IMR-90 (cell line): ENCODE measurements around the gene MOAP1. TPM values are rescaled to one million over a fixed set of nuclear protein-coding genes. Genes with fewer than 3 reads are reported as not detected.

Experiments
- ATAC-seq: fragments of 200-7000 bp; cut with Tn5 transposase; 2 replicates; pipeline ENCODE4 v1.9.1; 2020; ENCODE audit warnings: low read depth, mild to moderate bottlenecking, moderate library complexity
- BruUV-seq: library from RNA; stranded (reverse); fragments of 400-500 nt; replicated peaks from 2 replicates; lab custom pipeline; 2021; lab: Mats Ljungman, UMichigan
- CTCF ChIA-PET: fragments of 300-600 bp; formaldehyde crosslinking; extraction: SDS; loops from one replicate; lab custom pipeline; 2021; ENCODE audit warnings: antibody characterized with exemption; lab: Yijun Ruan, JAX
- POLR2A ChIA-PET: fragments of 300-600 bp; sonication (Branson Sonifier 250); formaldehyde crosslinking; loops from one replicate; lab custom pipeline; 2022; ENCODE audit warnings: antibody characterized with exemption; ENCODE audit not compliant: unreplicated experiment; lab: Charles Lee
- DNase-seq: peaks from one replicate; pipeline ENCODE4 v3.0.0; 2013
- H2AFZ ChIP-seq: replicated peaks from 2 replicates; pipeline ENCODE3; 2013; ENCODE audit warnings: low read length, mild to moderate bottlenecking; ENCODE audit not compliant: poor library complexity
- H2AK5ac ChIP-seq: 2 replicates; pipeline ENCODE4 v1.6.1; 2013; ENCODE audit warnings: low read depth, low read length, inconsistent platforms
- H2AK9ac ChIP-seq: replicated peaks from 2 replicates; pipeline ENCODE3; 2013; ENCODE audit warnings: mild to moderate bottlenecking, low read depth, low read length, moderate library complexity; ENCODE audit not compliant: poor library complexity
- H2BK120ac ChIP-seq: 2 replicates; pipeline ENCODE4 v1.6.1; 2013; ENCODE audit warnings: low read depth, low read length, inconsistent platforms
- H2BK15ac ChIP-seq: 3 replicates; pipeline ENCODE4 v1.6.1; 2013; ENCODE audit warnings: low read depth, low read length, inconsistent platforms
- H2BK20ac ChIP-seq: 2 replicates; pipeline ENCODE4 v1.6.1; 2013; ENCODE audit warnings: low read depth, mild to moderate bottlenecking, inconsistent platforms, low read length, moderate library complexity
- H2BK5ac ChIP-seq: 2 replicates; pipeline ENCODE4 v1.6.1; 2013; ENCODE audit warnings: mild to moderate bottlenecking, low read depth, low read length, inconsistent platforms; ENCODE audit not compliant: poor library complexity, severe bottlenecking
- H3K14ac ChIP-seq: replicated peaks from 2 replicates; pipeline ENCODE4 v1.6.1; 2013; ENCODE audit warnings: low read depth, low read length, inconsistent platforms
- H3K18ac ChIP-seq: 2 replicates; pipeline ENCODE4 v1.6.1; 2013; ENCODE audit warnings: low read depth, low read length, control low read depth
- H3K23ac ChIP-seq: 2 replicates; pipeline ENCODE4 v1.6.1; 2013; ENCODE audit warnings: low read depth, low read length, inconsistent platforms
- H3K27ac ChIP-seq: 2 replicates; pipeline ENCODE4 v1.5.1; 2013; ENCODE audit warnings: mild to moderate bottlenecking, control low read depth, low read length; ENCODE audit not compliant: insufficient read depth
- H3K27me3 ChIP-seq: 2 replicates; pipeline ENCODE4 v1.6.1; 2013; ENCODE audit warnings: low read length; ENCODE audit not compliant: control insufficient read depth, insufficient read depth
- H3K36me3 ChIP-seq: 2 replicates; pipeline ENCODE4 v1.6.1; 2013; ENCODE audit warnings: low read length, mixed read lengths; ENCODE audit not compliant: control insufficient read depth, insufficient read depth
- H3K4ac ChIP-seq: 2 replicates; pipeline ENCODE4 v1.6.1; 2013; ENCODE audit warnings: low read depth, low read length, inconsistent platforms
- H3K4me1 ChIP-seq: 2 replicates; pipeline ENCODE4 v1.6.1; 2013; ENCODE audit warnings: low read length, mixed read lengths; ENCODE audit not compliant: control insufficient read depth, insufficient read depth
- H3K4me2 ChIP-seq: 2 replicates; pipeline ENCODE4 v1.6.1; 2013; ENCODE audit warnings: low read depth, mild to moderate bottlenecking, control low read depth, low read length, moderate library complexity
- H3K4me3 ChIP-seq: 2 replicates; pipeline ENCODE4 v1.5.1; 2013; ENCODE audit warnings: low read depth, mild to moderate bottlenecking, control low read depth, low read length, moderate library complexity; ENCODE audit not compliant: insufficient read depth
- H3K56ac ChIP-seq: 2 replicates; pipeline ENCODE4 v1.6.1; 2013; ENCODE audit warnings: low read length, inconsistent platforms; ENCODE audit not compliant: insufficient read depth; ENCODE audit errors: extremely low read depth
- H3K79me1 ChIP-seq, 2 experiments: 2 replicates each; pipeline ENCODE4 v1.6.1; 2013; ENCODE audit warnings: low read length in 2 of 2, inconsistent platforms in 1 of 2, low read depth in 1 of 2
- H3K9ac ChIP-seq: 2 replicates; pipeline ENCODE4 v1.6.1; 2013; ENCODE audit warnings: low read depth, low read length, control low read depth
- H3K9me1 ChIP-seq: 2 replicates; pipeline ENCODE4 v1.6.1; 2013; ENCODE audit warnings: low read length, inconsistent platforms; ENCODE audit not compliant: insufficient read depth
- H3K9me3 ChIP-seq: 2 replicates; pipeline ENCODE4 v1.6.1; 2013; ENCODE audit warnings: low read length; ENCODE audit not compliant: control insufficient read depth, insufficient read depth
- H4K20me1 ChIP-seq: 2 replicates; pipeline ENCODE4 v1.6.1; 2013; ENCODE audit warnings: low read length, inconsistent platforms; ENCODE audit not compliant: insufficient read depth
- H4K5ac ChIP-seq: 2 replicates; pipeline ENCODE4 v1.6.1; 2013; ENCODE audit warnings: mild to moderate bottlenecking, low read depth, low read length, control low read depth
- H4K8ac ChIP-seq, 2 experiments: 2 replicates each; pipeline ENCODE4 v1.6.1; 2013; ENCODE audit warnings: low read depth in 2 of 2, low read length in 2 of 2, control low read depth in 1 of 2, inconsistent platforms in 1 of 2
- H4K91ac ChIP-seq: 2 replicates; pipeline ENCODE4 v1.6.1; 2013; ENCODE audit warnings: low read depth, low read length, inconsistent platforms; ENCODE audit not compliant: insufficient read depth
- RAD21 ChIP-seq: IDR thresholded peaks from 2 replicates; pipeline ENCODE4 v1.6.1; 2012; ENCODE audit warnings: low read length, improper control_type of control experiment
- RCOR1 ChIP-seq: IDR thresholded peaks from 2 replicates; pipeline ENCODE4 v1.6.1; 2012; ENCODE audit warnings: mild to moderate bottlenecking, low read length, improper control_type of control experiment; ENCODE audit not compliant: insufficient replicate concordance
- SMC3 ChIP-seq: fragments of 150-350 bp; IDR thresholded peaks from 2 replicates; pipeline ENCODE4 v1.6.1; 2016; ENCODE audit warnings: low read depth, mild to moderate bottlenecking, antibody characterized with exemption, low read length, moderate library complexity
- WGBS, 2 experiments: methylation state at CpG; one replicate each; pipeline versions ENCODE4 v1.1.5 to v1.1.7; 2013; ENCODE audit warnings: missing lambda C conversion rate in 2 of 2; ENCODE audit not compliant: insufficient read length in 1 of 2; ENCODE audit errors: extremely low coverage in 2 of 2; 5-methylcytosine and 5-hydroxymethylcytosine counted together
- dilution Hi-C: fragments of 300-500 bp; cut with HindIII; formaldehyde crosslinking; loops from one replicate; pipeline ENCODE4 v1.14.3; 2018; ENCODE audit warnings: low sequenced_read_pairs; ENCODE audit not compliant: unreplicated experiment
- in situ Hi-C: fragments of 300-500 bp; cut with MboI; formaldehyde crosslinking; loops from 3 replicates; pipeline ENCODE4 v1.14.3; 2019; ENCODE audit warnings: low sequenced_read_pairs, inconsistent platforms, mixed read lengths
- intact Hi-C: fragments of 100-400 bp; cut with micrococcal nuclease; formaldehyde crosslinking; loops from 2 replicates; pipeline ENCODE4 v1.10.0; 2022
- polyA plus RNA-seq, 3 experiments: library from polyadenylated mRNA; depleted of rRNA; stranded (reverse); fragments of >200 nt; gene quantifications; 2 replicates each; pipeline ENCODE4 v1.2.3, GENCODE V29; 2012; ENCODE audit warnings: low replicate concordance in 1 of 3
- total RNA-seq: library from RNA; depleted of rRNA; stranded (reverse); fragments of >200 nt; gene quantifications from 2 replicates; pipeline ENCODE4 v1.2.3, GENCODE V29; 2012; rRNA removed
- TF ChIP-seq, protein P1 (sequence below): conservative IDR thresholded peaks from 2 replicates; pipeline ENCODE4 v1.5.1; 2012; ENCODE audit warnings: mild to moderate bottlenecking, low read depth, low read length, improper control_type of control experiment

The MOAP1 gene
- total and polyA plus RNA-seq, 2 of the 4 experiments (the other 2 are of a cell fraction): 9.9 to 13.2 TPM

DNA sequence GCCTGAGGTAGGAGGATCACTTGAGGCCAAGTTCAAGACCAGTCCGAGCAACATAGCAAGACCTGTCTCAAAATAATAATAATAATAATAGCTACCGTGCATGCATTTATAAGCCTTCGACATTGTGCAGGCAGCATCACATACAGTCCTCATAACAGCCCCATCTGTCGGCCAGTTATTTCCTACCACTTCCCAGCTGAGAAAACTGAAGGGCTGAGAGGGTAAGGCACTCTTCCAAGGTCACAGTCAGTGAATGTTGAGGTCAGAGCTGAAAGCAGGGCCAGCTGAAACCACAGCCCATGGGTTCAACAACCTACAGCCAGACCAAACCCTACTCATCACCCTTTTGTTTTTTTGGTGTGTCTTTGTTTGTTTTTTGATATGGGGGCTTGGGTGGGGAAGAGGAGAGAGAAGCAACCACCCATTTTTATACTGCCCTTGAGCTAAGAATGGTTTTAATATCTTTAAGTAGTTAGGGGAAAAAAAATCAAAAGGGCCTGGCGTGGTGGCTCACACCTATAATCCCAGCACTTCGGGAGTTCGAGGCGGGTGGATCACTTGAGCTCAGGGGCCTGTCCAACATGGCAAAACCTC, 52.1 kb downstream of the MOAP1 start:
- no peak overlapping the region for H2BK20ac ChIP-seq
- no peak overlapping the region for H3K4me3 ChIP-seq
- H4K20me1 ChIP-seq: no peaks in the 10 kb centered on the region
- H3K9me3 ChIP-seq: no peaks in the 10 kb centered on the region
- ChIA-PET POLR2A (no interaction called here), CTCF (interaction anchor here (1.0 to 2.2 kb wide), 3 partner anchors 19 to 185 kb away, joined by 3 to 20 read pairs (median 9); no protein-coding TSS in a partner anchor)
- H2BK15ac ChIP-seq: no peak overlapping the region
- no peak overlapping the region for H3K18ac ChIP-seq
- peak; percentile 22 for DNase-seq
- H3K4ac ChIP-seq: no peak overlapping the region
- H3K27ac ChIP-seq: no peak overlapping the region
- no peaks in the 10 kb centered on the region for H3K79me1 ChIP-seq
- TF ChIP-seq RAD21 (peak; percentile 36; the same call in 1 of the 2 replicates), RCOR1 (no peak), SMC3 (peak; percentile 38; the same call in 1 of the 2 replicates)
- TF ChIP-seq, protein P1, sequence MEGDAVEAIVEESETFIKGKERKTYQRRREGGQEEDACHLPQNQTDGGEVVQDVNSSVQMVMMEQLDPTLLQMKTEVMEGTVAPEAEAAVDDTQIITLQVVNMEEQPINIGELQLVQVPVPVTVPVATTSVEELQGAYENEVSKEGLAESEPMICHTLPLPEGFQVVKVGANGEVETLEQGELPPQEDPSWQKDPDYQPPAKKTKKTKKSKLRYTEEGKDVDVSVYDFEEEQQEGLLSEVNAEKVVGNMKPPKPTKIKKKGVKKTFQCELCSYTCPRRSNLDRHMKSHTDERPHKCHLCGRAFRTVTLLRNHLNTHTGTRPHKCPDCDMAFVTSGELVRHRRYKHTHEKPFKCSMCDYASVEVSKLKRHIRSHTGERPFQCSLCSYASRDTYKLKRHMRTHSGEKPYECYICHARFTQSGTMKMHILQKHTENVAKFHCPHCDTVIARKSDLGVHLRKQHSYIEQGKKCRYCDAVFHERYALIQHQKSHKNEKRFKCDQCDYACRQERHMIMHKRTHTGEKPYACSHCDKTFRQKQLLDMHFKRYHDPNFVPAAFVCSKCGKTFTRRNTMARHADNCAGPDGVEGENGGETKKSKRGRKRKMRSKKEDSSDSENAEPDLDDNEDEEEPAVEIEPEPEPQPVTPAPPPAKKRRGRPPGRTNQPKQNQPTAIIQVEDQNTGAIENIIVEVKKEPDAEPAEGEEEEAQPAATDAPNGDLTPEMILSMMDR: peak; percentile 38
- no peak overlapping the region for H2AK5ac ChIP-seq
- H4K91ac ChIP-seq: no peak overlapping the region
- WGBS, 2 experiments: no CpG with 5 or more reads among the region's 8 CpGs
- no peaks in the 10 kb centered on the region for H3K4me1 ChIP-seq
- H3K27me3 ChIP-seq: peaks cover 12% of the 10 kb centered on the region
- no peak overlapping the region for H3K14ac ChIP-seq
- H4K5ac ChIP-seq: no peak overlapping the region
- no TSS peak for BruUV-seq
- in situ Hi-C loops: no loop called here
- no peak overlapping the region for H2AK9ac ChIP-seq
- ATAC-seq: peak; percentile 56; the same call in 1 of the 2 replicates
- no peak overlapping the region for H4K8ac ChIP-seq
- no peak overlapping the region for H2BK5ac ChIP-seq
- no peak overlapping the region for H2BK120ac ChIP-seq
- H3K36me3 ChIP-seq: no peaks in the 10 kb centered on the region
- H2AFZ ChIP-seq: no peak overlapping the region
- no peak overlapping the region for H3K4me2 ChIP-seq
- no peak overlapping the region for H3K56ac ChIP-seq
- H3K23ac ChIP-seq: no peak overlapping the region
- H3K9me1 ChIP-seq: no peaks in the 10 kb centered on the region
- no peak overlapping the region for H3K9ac ChIP-seq
- intact Hi-C loops: loop anchor here (10.0 kb wide), 1 partner anchor 298 kb away; no protein-coding TSS in a partner anchor
- dilution Hi-C loops: no loop called here

Other genes with a start within 250 kb of the MOAP1 start
- 15.3 and 21.7 TPM in 2 replicates for gene ITPK1, start 69.0 kb downstream of the MOAP1 start, total RNA-seq
- gene ITPK1, start 69.0 kb downstream of the MOAP1 start, polyA plus RNA-seq (2012; rRNA removed): 23.0 and 26.9 TPM in 2 replicates
- 8.3 and 10.2 TPM in 2 replicates for gene LYSET, start 420 bp upstream of the MOAP1 start, total RNA-seq
- 5.0 and 6.3 TPM in 2 replicates for gene LYSET, start 420 bp upstream of the MOAP1 start, polyA plus RNA-seq (2012; rRNA removed)
- 4.3 and 10.3 TPM in 2 replicates for gene GON7, start 22.2 kb upstream of the MOAP1 start, total RNA-seq
- gene GON7, start 22.2 kb upstream of the MOAP1 start, polyA plus RNA-seq (2012; rRNA removed): 5.6 and 7.8 TPM in 2 replicates
- gene UBR7, start 22.4 kb upstream of the MOAP1 start, total RNA-seq: 29.4 and 55.8 TPM in 2 replicates
- 20.3 and 24.2 TPM in 2 replicates for gene UBR7, start 22.4 kb upstream of the MOAP1 start, polyA plus RNA-seq (2012; rRNA removed)
- gene BTBD7, start 148.1 kb upstream of the MOAP1 start, total RNA-seq: 30.5 and 30.6 TPM in 2 replicates
- gene BTBD7, start 148.1 kb upstream of the MOAP1 start, polyA plus RNA-seq (2012; rRNA removed): 11.9 and 12.3 TPM in 2 replicates
- gene COX8C, start 162.3 kb upstream of the MOAP1 start, total RNA-seq: not detected in 2 replicates
- gene COX8C, start 162.3 kb upstream of the MOAP1 start, polyA plus RNA-seq (2012; rRNA removed): not detected in 2 replicates
- gene UNC79, start 246.0 kb upstream of the MOAP1 start, total RNA-seq: under 0.01 TPM in 1 of 2 replicates, not detected in the other
- gene UNC79, start 246.0 kb upstream of the MOAP1 start, polyA plus RNA-seq (2012; rRNA removed): under 0.01 and 0.03 TPM in 2 replicates